ENCODE measurements around the gene DYNC1LI1.

DYNC1LI1 gene

DNA sequence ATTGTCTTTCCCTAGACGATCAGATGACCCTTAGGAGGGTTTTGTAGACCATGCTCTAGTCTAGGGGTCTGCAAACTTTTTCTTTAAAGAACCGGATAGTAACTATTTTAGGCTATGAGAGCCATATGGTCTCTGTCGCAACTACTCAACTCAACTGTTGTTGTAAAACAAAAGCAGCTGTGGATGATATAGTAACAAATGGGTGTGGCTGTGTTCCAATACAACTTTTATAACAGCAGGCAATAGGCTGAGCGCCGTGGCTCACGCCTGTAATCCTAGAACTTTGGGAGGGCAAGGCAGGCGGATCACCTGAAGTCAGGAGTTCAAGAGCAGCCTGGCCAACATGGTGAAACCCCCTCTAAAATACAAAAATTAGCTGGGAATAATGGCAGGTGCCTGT lies 61.9 kb downstream of the DYNC1LI1 start:
- in situ Hi-C loops (cut with MboI; ENCODE audit: low pct_unique_long_range_greater_than_20kb, low sequenced_read_pairs, unreplicated experiment) = loop anchor here (10.0 to 25.0 kb wide), 2 partner anchors 156 to 404 kb away; no protein-coding TSS in a partner anchor
- no peak for DNase-seq (ENCODE audit: low spot score)
- TF ChIP-seq, protein P1, sequence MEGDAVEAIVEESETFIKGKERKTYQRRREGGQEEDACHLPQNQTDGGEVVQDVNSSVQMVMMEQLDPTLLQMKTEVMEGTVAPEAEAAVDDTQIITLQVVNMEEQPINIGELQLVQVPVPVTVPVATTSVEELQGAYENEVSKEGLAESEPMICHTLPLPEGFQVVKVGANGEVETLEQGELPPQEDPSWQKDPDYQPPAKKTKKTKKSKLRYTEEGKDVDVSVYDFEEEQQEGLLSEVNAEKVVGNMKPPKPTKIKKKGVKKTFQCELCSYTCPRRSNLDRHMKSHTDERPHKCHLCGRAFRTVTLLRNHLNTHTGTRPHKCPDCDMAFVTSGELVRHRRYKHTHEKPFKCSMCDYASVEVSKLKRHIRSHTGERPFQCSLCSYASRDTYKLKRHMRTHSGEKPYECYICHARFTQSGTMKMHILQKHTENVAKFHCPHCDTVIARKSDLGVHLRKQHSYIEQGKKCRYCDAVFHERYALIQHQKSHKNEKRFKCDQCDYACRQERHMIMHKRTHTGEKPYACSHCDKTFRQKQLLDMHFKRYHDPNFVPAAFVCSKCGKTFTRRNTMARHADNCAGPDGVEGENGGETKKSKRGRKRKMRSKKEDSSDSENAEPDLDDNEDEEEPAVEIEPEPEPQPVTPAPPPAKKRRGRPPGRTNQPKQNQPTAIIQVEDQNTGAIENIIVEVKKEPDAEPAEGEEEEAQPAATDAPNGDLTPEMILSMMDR (IDR thresholded peaks at IDR 0.05; ENCODE audit: extremely low read depth, insufficient read depth, missing control alignments) = no peak

DNA sequence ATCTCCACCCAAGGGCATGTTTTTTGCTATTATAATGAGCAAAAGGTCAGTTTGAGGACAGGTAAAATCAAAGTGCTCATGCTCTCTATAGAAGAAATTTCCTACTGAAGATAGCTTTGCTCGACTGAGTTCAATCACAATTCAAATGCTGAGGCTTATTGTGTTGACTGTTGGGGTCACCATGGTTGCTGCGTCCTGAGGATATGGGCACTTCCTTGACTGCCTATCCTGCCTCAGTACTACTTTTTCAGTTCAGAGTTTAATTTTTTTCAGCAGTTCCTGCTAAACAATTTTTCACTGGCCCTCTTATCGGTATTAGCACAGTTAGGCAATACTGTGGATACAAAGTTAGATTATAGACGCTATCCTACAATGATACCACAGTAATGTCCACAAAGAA lies 64.2 kb downstream of the DYNC1LI1 start:
- no peak for DNase-seq (ENCODE audit: low spot score)
- TF ChIP-seq, protein P1 (IDR thresholded peaks at IDR 0.05; ENCODE audit: extremely low read depth, insufficient read depth, missing control alignments) = no peak
- in situ Hi-C loops (cut with MboI; ENCODE audit: low pct_unique_long_range_greater_than_20kb, low sequenced_read_pairs, unreplicated experiment) = loop anchor here (10.0 to 25.0 kb wide), 2 partner anchors 158 to 406 kb away; no protein-coding TSS in a partner anchor

DNA sequence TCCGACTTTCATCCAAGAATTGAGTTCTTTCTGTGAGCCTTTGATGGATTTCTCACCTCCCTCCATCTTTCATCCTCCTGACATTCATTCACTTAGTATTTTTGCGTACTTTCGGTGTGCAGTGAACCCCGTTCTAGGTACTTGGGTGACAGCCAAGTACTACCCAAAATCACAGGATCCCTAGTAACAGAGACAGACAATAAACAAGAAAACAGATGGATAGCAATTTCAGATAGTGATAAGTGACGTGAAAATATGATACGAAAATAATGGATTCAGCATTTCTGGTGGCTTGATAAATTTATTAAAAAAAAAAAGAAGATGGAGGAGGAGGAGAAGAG lies 67.7 kb downstream of the DYNC1LI1 start:
- in situ Hi-C loops (cut with MboI; ENCODE audit: low pct_unique_long_range_greater_than_20kb, low sequenced_read_pairs, unreplicated experiment) = loop anchor here (10.0 to 25.0 kb wide), 2 partner anchors 162 to 409 kb away; no protein-coding TSS in a partner anchor
- TF ChIP-seq, protein P1 (IDR thresholded peaks at IDR 0.05; ENCODE audit: extremely low read depth, insufficient read depth, missing control alignments) = no peak
- no peak for DNase-seq (ENCODE audit: low spot score)

- TF ChIP-seq, protein P1 (IDR thresholded peaks at IDR 0.05; ENCODE audit: extremely low read depth, insufficient read depth, missing control alignments) = no peak
- DNase-seq (ENCODE audit: low spot score) = peak; percentile 92
- in situ Hi-C loops (cut with MboI; ENCODE audit: low pct_unique_long_range_greater_than_20kb, low sequenced_read_pairs, unreplicated experiment) = loop anchor here (10.0 to 25.0 kb wide), 2 partner anchors 162 to 410 kb away; no protein-coding TSS in a partner anchor
These were observed 68.3 kb downstream of the DYNC1LI1 start, which contains the start of gene CMTM6 for GRCh38 chr3:32502118-32502945. Gene CMTM6 (minus strand): TSS chr3:32502852. CDS start chr3:32502745, 107 bp downstream.

DNA sequence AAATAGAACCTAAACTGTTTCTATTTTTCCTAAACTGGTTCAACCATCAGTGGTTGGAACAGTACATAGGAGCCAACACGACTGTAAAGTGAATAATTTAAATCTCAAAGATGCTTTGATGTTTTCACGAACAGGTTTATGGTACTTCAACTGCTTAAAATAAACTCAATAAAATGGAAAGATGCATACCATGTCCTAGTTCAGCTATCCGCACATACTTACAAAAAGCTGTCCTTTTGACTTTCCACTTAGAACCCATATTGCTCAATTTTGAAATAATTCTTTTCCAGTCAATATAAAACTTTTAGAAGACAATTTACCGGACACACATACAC lies 68.9 kb downstream of the DYNC1LI1 start:
- TF ChIP-seq, protein P1 (IDR thresholded peaks at IDR 0.05; ENCODE audit: extremely low read depth, insufficient read depth, missing control alignments) = no peak
- no peak for DNase-seq (ENCODE audit: low spot score)
- in situ Hi-C loops (cut with MboI; ENCODE audit: low pct_unique_long_range_greater_than_20kb, low sequenced_read_pairs, unreplicated experiment) = loop anchor here (10.0 to 25.0 kb wide), 2 partner anchors 163 to 411 kb away; no protein-coding TSS in a partner anchor

- in situ Hi-C loops (cut with MboI; ENCODE audit: low pct_unique_long_range_greater_than_20kb, low sequenced_read_pairs, unreplicated experiment) = loop anchor here (10.0 to 25.0 kb wide), 2 partner anchors 164 to 411 kb away; no protein-coding TSS in a partner anchor
- TF ChIP-seq, protein P1 (IDR thresholded peaks at IDR 0.05; ENCODE audit: extremely low read depth, insufficient read depth, missing control alignments) = no peak
- no peak for DNase-seq (ENCODE audit: low spot score)
These were observed 69.5 kb downstream of the DYNC1LI1 start for GRCh38 chr3:32500880-32501782.
